Prostate gland (tissue), 2 donors: Measurements from ENCODE around the gene BCL7C.
"Not testable (repeated sequence)": the region's sequence is repeated elsewhere in the genome, so short reads cannot be mapped to it uniquely, and the experiment has no call there.

Experiments used
- CTCF ChIP-seq, 4 experiments: fragments of 200-600 bp in 2 of 4; fragments of 450-650 bp in 2 of 4; sonication (generic) in 2 of 4; IDR thresholded peaks; 1 replicate in 3 of 4; 2 replicates in 1 of 4; pipeline ENCODE4 v1.5.1; 2016 to 2019; ENCODE audit warnings: antibody characterized with exemption in 4 of 4, mild to moderate bottlenecking in 2 of 4, moderate library complexity in 2 of 4
- POLR2AphosphoS5 ChIP-seq: sonication (generic); formaldehyde crosslinking; IDR thresholded peaks from one replicate; pipeline ENCODE4 v1.6.1; 2017; ENCODE audit warnings: antibody characterized with exemption

- not testable (repeated sequence) for TF ChIP-seq POLR2AphosphoS5; CTCF (IDR thresholded peaks at IDR 0.05)
Observed at GRCh38 chr16:30939571-30939970, 45.7 kb upstream of the BCL7C start.
